BLaER1 (cell line): Measurements from ENCODE around the gene SARDH.

Experiments used
- H3K27ac ChIP-seq: shearing (Covaris generic); formaldehyde crosslinking; 2 replicates; pipeline ENCODE4 v1.8.1; 2022
- H3K27me3 ChIP-seq: shearing (Covaris generic); formaldehyde crosslinking; 2 replicates; pipeline ENCODE4 v1.8.1; 2022
- H3K36me3 ChIP-seq: shearing (Covaris generic); formaldehyde crosslinking; 2 replicates; pipeline ENCODE4 v1.8.1; 2022
- H3K4me1 ChIP-seq: shearing (Covaris generic); formaldehyde crosslinking; 2 replicates; pipeline ENCODE4 v1.8.1; 2022
- H3K4me2 ChIP-seq: shearing (Covaris generic); formaldehyde crosslinking; 2 replicates; pipeline ENCODE4 v1.8.1; 2022
- H3K4me3 ChIP-seq: shearing (Covaris generic); formaldehyde crosslinking; 2 replicates; pipeline ENCODE4 v1.8.1; 2022
- H3K9ac ChIP-seq: shearing (Covaris generic); formaldehyde crosslinking; 2 replicates; pipeline ENCODE4 v1.8.1; 2022
- H3K9me3 ChIP-seq: shearing (Covaris generic); formaldehyde crosslinking; 2 replicates; pipeline ENCODE4 v1.8.1; 2022
- H4K20me1 ChIP-seq: shearing (Covaris generic); formaldehyde crosslinking; 2 replicates; pipeline ENCODE4 v1.8.1; 2022
- Cebpa-rat ChIP-seq: shearing (Covaris generic); IDR thresholded peaks from 2 replicates; pipeline ENCODE4 v1.8.1; 2022

The SARDH gene

DNA sequence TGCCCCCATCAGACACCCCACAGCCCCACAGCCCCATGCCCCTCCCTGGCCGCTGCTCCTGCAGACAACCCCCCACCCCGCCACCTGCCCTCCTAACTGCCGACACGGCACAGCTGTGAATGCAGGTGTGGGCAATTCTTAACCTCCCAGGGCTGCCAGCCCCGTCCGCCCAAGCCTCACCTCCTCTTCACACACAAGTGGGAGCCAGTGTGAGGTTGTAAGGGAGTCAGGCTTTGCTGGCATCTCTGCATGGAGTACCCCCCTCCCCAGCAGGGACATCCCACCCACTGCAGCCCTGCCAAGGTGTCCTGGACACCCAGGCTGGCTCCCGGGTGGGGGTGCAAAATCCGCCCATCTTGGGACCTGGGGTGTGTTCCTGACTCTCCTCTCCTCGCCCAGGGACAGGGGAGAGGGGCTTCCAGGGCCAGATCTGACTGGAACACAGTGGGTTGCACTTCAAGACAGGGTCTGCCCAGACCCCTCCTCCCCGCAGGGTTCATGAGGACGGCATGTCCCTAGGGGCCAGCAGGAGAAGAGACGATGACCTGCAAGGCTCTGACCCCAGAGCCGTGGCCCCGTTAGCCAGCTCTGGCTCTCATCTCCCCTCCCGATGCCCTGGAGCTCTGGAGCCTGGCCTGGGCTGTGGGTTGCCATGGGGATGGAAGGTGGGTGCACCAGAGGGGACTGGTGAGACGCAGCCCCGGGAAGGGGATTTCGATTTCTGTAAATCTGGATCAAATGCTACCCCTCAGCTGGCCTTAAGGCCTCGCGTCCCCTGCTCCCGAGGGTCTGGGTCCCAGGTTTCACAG, 34.4 kb downstream of the SARDH start:
- Histone ChIP-seq H3K4me2 (peak overlapping the region; percentile 99), H3K27ac (peak overlapping the region; percentile 97), H3K36me3 (no peaks in the 10 kb centered on the region)

DNA sequence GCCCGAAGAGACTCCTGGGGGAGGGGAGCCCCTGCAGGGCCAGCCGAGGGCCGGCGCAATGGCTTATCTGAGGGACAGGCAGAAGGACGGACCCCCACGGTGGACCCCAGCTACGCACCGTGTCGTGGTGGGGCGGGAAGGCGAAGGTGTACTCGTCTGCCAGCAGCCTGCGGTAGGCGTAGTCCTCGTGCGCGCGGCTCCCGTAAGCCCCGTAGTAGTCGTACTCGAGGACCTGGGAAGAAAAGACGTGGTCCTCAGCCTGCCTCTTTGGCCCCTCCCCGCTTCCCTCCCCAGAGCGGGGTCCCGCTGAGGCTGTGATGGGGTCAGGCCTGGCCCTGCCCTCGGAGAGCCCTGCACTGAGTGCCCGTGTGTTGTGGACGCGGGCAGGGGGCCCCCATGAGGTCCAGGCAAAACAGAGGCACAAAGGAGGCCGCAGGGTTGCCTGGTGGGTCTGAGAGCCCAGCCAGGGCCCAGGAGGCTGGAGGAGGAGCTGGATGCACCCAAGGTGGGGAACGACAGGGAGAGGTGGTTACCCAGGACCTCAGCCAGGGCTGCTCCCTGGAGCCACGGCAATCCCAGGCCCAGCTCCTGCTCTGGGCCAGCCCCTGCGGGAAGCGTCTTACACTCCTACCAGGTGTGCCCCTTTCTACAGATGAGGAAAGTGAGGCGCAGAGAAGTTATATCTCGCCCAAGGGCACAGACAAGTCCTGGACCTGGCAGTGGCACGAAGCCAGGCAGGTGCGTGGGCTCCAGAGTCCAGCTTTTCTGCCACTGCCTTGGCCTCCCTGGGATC, 35.2 kb downstream of the SARDH start:
- Histone ChIP-seq H3K27me3 (no peaks in the 10 kb centered on the region), H3K36me3 (no peaks in the 10 kb centered on the region), H3K9ac (peak overlapping the region; percentile 84), H3K4me1 (peaks cover 87% of the 10 kb centered on the region), H3K9me3 (no peaks in the 10 kb centered on the region), H3K4me3 (peak overlapping the region; percentile 63), H3K27ac (peak overlapping the region; percentile 97), H3K4me2 (peak overlapping the region; percentile 99), H4K20me1 (no peaks in the 10 kb centered on the region)
- TF ChIP-seq Cebpa-rat: no peak

More for the DNA sequence above, 34.4 kb downstream of the SARDH start:
- H3K9me3 ChIP-seq: no peaks in the 10 kb centered on the region
- no peaks in the 10 kb centered on the region for H3K27me3 ChIP-seq
- H3K4me1 ChIP-seq: peaks cover 95% of the 10 kb centered on the region
- peak overlapping the region; percentile 63 for H3K4me3 ChIP-seq
- H3K9ac ChIP-seq: peak overlapping the region; percentile 84
- TF ChIP-seq Cebpa-rat: no peak
- no peaks in the 10 kb centered on the region for H4K20me1 ChIP-seq

DNA sequence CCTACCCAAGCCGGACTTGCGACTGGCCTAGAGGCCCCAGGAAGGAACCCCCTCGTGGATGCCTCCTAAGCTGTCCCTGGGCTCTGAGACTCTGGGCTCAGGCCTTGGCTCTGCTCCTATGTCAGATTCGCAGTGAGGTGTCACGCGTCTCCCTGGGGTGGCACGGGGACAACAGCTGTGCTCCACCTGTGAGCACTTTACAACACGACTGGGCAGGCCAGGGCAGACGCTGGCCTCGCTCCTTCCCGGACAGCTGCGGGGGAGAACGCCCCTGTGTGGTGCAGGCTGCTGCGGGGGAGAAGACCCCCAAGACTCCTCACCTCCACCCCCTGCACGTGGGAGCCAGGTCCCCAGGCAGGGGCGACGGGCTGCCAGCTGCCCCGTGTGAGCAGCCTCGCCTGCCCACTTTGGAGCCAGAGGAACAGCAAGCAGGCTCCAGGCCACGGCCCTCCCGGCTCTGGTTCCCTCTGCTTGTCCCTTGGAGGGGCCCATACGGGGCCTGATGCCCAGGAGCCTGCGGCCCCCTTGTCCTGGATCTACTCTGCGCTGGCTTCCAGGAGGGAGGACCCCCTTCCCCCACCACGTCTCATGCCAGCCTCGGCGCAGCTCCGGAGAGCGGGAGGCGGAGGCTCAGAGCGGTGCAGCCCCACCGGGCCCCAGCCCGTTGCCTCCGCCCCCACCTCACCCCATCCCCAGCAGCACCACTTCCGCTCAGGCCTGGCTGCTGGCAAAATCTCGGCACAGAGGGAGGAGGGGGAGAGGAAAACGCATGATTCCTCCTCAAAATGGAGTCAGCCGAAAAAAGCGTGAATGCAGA, 36.0 kb downstream of the SARDH start:
- H3K4me2 ChIP-seq: peak overlapping the region; percentile 99
- no peaks in the 10 kb centered on the region for H4K20me1 ChIP-seq
- peak overlapping the region; percentile 97 for H3K27ac ChIP-seq
- H3K36me3 ChIP-seq: no peaks in the 10 kb centered on the region
- no peak for TF ChIP-seq Cebpa-rat
- peaks cover 79% of the 10 kb centered on the region for H3K4me1 ChIP-seq
- no peaks in the 10 kb centered on the region for H3K27me3 ChIP-seq
- H3K4me3 ChIP-seq: peak overlapping the region; percentile 63
- H3K9me3 ChIP-seq: no peaks in the 10 kb centered on the region
- peak overlapping the region; percentile 84 for H3K9ac ChIP-seq

GRCh38 chr9:133701321-133701980, 36.7 kb downstream of the SARDH start:
- TF ChIP-seq Cebpa-rat: no peak
- Histone ChIP-seq H4K20me1 (no peaks in the 10 kb centered on the region), H3K27me3 (no peaks in the 10 kb centered on the region), H3K9me3 (no peaks in the 10 kb centered on the region), H3K4me2 (peak overlapping the region; percentile 99), H3K4me1 (peaks cover 72% of the 10 kb centered on the region), H3K4me3 (peak overlapping the region; percentile 63), H3K27ac (peak overlapping the region; percentile 97), H3K9ac (peak overlapping the region; percentile 84), H3K36me3 (no peaks in the 10 kb centered on the region)

- no peaks in the 10 kb centered on the region; the same call in 1 of the 2 replicates for H4K20me1 ChIP-seq
- peak overlapping the region; percentile 63 for H3K4me3 ChIP-seq
- peak overlapping the region; percentile 97 for H3K27ac ChIP-seq
- H3K27me3 ChIP-seq: no peaks in the 10 kb centered on the region
- H3K9ac ChIP-seq: peak overlapping the region; percentile 84
- peaks cover 72% of the 10 kb centered on the region for H3K4me1 ChIP-seq
- no peaks in the 10 kb centered on the region for H3K9me3 ChIP-seq
- peaks cover 4% of the 10 kb centered on the region; the same call in 1 of the 2 replicates for H3K36me3 ChIP-seq
- H3K4me2 ChIP-seq: peak overlapping the region; percentile 99
- no peak for TF ChIP-seq Cebpa-rat
Observed at GRCh38 chr9:133700819-133701320, 37.3 kb downstream of the SARDH start.

- no peak overlapping the region for H3K27ac ChIP-seq
- peaks cover 71% of the 10 kb centered on the region for H3K4me1 ChIP-seq
- H3K27me3 ChIP-seq: no peaks in the 10 kb centered on the region
- no peak overlapping the region for H3K4me3 ChIP-seq
- no peak overlapping the region for H3K9ac ChIP-seq
- no peaks in the 10 kb centered on the region; the same call in 1 of the 2 replicates for H4K20me1 ChIP-seq
- no peaks in the 10 kb centered on the region for H3K9me3 ChIP-seq
- no peak for TF ChIP-seq Cebpa-rat
- peak overlapping the region; percentile 99 for H3K4me2 ChIP-seq
- peaks cover 10% of the 10 kb centered on the region; the same call in 1 of the 2 replicates for H3K36me3 ChIP-seq
Observed at GRCh38 chr9:133699546-133699945, 38.6 kb downstream of the SARDH start.

DNA sequence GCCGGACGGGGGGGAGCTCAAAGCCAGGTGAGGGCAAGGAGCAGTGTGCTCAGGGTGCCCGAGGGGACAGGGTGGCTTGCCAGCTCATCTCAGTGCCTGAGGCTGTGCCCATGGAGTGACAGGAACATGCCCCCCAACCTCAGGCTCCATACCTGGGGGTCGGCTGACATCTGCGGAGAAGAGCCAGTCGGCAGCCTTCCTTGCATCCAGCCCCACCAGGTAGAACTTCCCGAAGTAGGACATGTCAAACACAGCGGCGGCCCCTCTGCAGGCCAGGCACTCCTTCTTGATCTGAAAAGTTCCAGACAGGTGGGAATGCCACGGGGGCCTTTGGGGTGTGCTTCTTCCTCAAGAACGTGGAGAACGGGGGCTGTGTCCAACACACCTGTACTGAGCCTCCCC, 42.1 kb downstream of the SARDH start:
- Histone ChIP-seq H3K27ac (0 out of 2 replicates have a peak overlapping the region, but pooled peaks have one; percentile 35), H3K36me3 (peaks cover 35% of the 10 kb centered on the region), H3K4me1 (peaks cover 53% of the 10 kb centered on the region), H3K4me2 (peak overlapping the region; percentile 51), H3K9me3 (no peaks in the 10 kb centered on the region), H3K9ac (no peak overlapping the region), H4K20me1 (no peaks in the 10 kb centered on the region; the same call in 1 of the 2 replicates), H3K27me3 (no peaks in the 10 kb centered on the region), H3K4me3 (no peak overlapping the region)
- no peak for TF ChIP-seq Cebpa-rat

GRCh38 chr9:133694686-133695085, 43.5 kb downstream of the SARDH start:
- peaks cover 48% of the 10 kb centered on the region for H3K36me3 ChIP-seq
- no peaks in the 10 kb centered on the region; the same call in 1 of the 2 replicates for H4K20me1 ChIP-seq
- no peaks in the 10 kb centered on the region for H3K27me3 ChIP-seq
- no peaks in the 10 kb centered on the region for H3K9me3 ChIP-seq
- H3K4me3 ChIP-seq: no peak overlapping the region
- peak overlapping the region; percentile 55 for H3K4me2 ChIP-seq
- no peak overlapping the region for H3K27ac ChIP-seq
- TF ChIP-seq Cebpa-rat: no peak
- peaks cover 45% of the 10 kb centered on the region for H3K4me1 ChIP-seq
- no peak overlapping the region for H3K9ac ChIP-seq
